Tibial artery (tissue), 4 donors: Measurements from ENCODE around the gene NFIX.

Experiments
- DNase-seq, 2 donors: peaks; one replicate each; pipeline ENCODE4 v3.0.0-alpha.2; 2019
- H3K27ac ChIP-seq, 2 donors: fragments of 200-600 bp; sonication (generic) in 1 of 2; 1 replicate in 1 of 2; 2 replicates in 1 of 2; pipeline ENCODE4 v1.5.1; 2018 to 2019; ENCODE audit warnings: mild to moderate bottlenecking in 1 of 2
- H3K27me3 ChIP-seq, 2 donors: fragments of 200-600 bp; sonication (generic) in 1 of 2; one replicate each; pipeline versions ENCODE4 v1.5.1 to v1.6.0; 2016 to 2019
- H3K36me3 ChIP-seq, 3 donors: fragments of 200-600 bp; sonication (generic) in 2 of 3; one replicate each; pipeline ENCODE4 v1.5.1; 2016 to 2019; ENCODE audit warnings: mild to moderate bottlenecking in 2 of 3
- H3K4me1 ChIP-seq, 4 donors: fragments of 200-600 bp; sonication (generic) in 2 of 4; 1 replicate in 3 of 4; 2 replicates in 1 of 4; pipeline ENCODE4 v1.5.1; 2016 to 2019
- H3K4me3 ChIP-seq, 2 donors: fragments of 200-600 bp; sonication (generic) in 1 of 2; 1 replicate in 1 of 2; 2 replicates in 1 of 2; pipeline ENCODE4 v1.5.1; 2018 to 2019; ENCODE audit warnings: mild to moderate bottlenecking in 2 of 2
- H3K9me3 ChIP-seq, 3 donors: fragments of 200-600 bp; sonication (generic) in 1 of 3; one replicate each; pipeline ENCODE4 v1.5.1; 2016 to 2019
- CTCF ChIP-seq, 2 experiments: fragments of 200-600 bp in 1 of 2; fragments of 450-650 bp in 1 of 2; IDR thresholded peaks; one replicate each; pipeline ENCODE4 v1.5.1; 2017 to 2019; ENCODE audit warnings: antibody characterized with exemption in 2 of 2, mild to moderate bottlenecking in 1 of 2, moderate library complexity in 1 of 2
- intact Hi-C: fragments of 100-400 bp; cut with DNase I; formaldehyde crosslinking; loops from one replicate; pipeline ENCODE4 v1.15.0; 2023; ENCODE audit warnings: low total_unique reads

Gene NFIX

DNA sequence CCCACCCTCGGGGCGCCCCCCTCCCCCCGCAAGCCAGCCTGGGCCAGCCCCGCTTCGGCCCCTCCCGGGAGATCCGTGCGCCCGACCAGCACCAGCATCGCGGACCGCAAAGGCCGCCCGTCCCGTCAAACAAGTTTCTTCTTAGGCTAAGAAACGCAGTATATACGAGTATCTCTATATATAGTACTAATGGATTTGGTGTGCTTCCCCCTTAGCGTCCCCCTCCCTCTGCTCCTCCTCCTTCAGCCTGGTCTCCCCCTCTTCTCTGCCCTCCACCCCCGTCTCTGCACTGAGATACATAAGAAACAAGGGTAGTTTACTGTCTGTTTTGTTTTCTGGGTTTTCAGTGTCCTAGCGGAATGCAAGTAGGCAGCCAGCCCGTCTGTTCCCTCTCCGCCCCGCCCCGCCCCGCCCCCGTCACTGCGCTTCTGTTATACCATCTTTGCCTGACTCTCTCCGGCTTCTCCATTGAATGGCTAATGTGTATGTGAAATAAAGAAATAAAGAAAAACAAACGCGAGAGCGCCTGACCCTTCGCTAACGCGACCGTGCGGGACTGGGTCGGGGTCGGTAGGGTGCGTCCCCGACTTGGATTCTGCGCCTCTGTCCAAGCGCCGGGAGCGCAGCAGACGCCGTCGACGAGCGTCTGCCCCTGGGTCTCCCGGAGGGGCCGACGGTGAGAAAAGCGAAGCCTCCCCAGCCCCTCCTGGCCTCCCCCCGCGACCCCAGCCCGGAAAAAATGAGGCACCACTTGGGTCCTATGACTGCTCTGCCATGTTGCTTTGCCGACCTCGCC is 103.2 kb downstream of the NFIX start:
- H3K4me1 ChIP-seq: peaks cover 0 to 66% (median 52%) of the 10 kb centered on the region in 4 donors
- no peak for TF ChIP-seq CTCF (IDR thresholded peaks at IDR 0.05)
- intact Hi-C loops: no loop called here
- DNase-seq: no peak
- H3K27me3 ChIP-seq: no peaks in the 10 kb centered on the region
- peaks cover 0 to 25% (median 9%) of the 10 kb centered on the region in 3 donors for H3K36me3 ChIP-seq
- H3K9me3 ChIP-seq: no peaks in the 10 kb centered on the region
- peak overlapping the region; percentile 74 to 94 for H3K27ac ChIP-seq
- peak overlapping the region; percentile 46 to 55 for H3K4me3 ChIP-seq

DNA sequence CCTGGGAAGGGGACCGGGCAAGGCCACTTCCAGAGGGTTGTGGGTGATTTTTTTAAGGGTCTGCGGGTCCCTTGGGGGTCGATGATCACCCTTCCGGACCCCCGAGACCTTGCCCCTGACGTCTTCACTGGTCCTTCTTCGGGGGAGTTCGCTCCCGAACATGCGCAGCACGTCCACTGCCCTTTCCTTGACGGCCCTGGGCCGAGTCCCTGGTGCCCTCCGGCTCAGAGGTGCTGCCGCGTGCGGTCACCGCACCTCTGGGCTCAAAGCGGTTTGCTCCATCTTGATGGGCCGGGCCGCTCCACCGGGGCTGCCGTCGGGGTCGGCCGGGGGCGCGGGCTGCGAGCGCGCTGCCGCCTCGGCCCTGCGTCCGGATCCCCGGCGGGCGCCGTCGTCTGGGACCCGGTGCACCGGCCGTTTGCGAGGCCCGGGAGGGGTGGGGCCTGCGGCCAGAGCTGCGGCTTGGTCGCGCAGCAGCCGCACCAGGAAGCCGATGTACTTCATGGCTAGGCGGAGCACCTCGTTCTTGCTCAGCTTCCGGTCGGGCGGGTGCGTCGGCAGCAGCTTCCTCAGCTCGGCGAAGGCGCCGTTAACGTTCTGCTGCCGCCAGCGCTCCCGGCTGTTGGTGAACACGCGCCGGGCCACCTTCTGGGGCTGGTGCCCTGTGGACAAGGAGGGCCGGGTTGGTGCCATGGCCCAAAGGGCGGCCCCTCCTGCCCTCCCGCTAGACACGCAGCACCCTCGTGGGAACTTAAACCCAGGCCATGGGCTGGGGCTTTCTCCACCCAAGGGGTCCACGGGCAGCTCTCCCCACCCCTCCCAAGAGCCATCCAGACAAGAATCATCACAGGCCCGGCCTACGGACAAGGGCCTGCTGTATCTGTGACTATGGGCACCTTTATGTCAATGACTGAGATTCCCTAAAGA is 104.1 kb downstream of the NFIX start:
- Histone ChIP-seq H3K36me3 (peaks cover 0 to 23% (median 9%) of the 10 kb centered on the region in 3 donors), H3K9me3 (no peaks in the 10 kb centered on the region), H3K27me3 (no peaks in the 10 kb centered on the region), H3K4me3 (peak overlapping the region; percentile 46 to 55), H3K27ac (peak overlapping the region; percentile 74 to 94), H3K4me1 (peaks cover 0 to 61% (median 44%) of the 10 kb centered on the region in 4 donors)
- intact Hi-C loops: no loop called here
- DNase-seq: peak; percentile 70 to 82
- TF ChIP-seq CTCF (IDR thresholded peaks at IDR 0.05): no peak

GRCh38 chr19:13100031-13100588 is 104.8 kb downstream of the NFIX start:
- intact Hi-C loops: no loop called here
- H3K4me1 ChIP-seq: peaks cover 0 to 63% (median 41%) of the 10 kb centered on the region in 4 donors
- no peaks in the 10 kb centered on the region for H3K27me3 ChIP-seq

DNA sequence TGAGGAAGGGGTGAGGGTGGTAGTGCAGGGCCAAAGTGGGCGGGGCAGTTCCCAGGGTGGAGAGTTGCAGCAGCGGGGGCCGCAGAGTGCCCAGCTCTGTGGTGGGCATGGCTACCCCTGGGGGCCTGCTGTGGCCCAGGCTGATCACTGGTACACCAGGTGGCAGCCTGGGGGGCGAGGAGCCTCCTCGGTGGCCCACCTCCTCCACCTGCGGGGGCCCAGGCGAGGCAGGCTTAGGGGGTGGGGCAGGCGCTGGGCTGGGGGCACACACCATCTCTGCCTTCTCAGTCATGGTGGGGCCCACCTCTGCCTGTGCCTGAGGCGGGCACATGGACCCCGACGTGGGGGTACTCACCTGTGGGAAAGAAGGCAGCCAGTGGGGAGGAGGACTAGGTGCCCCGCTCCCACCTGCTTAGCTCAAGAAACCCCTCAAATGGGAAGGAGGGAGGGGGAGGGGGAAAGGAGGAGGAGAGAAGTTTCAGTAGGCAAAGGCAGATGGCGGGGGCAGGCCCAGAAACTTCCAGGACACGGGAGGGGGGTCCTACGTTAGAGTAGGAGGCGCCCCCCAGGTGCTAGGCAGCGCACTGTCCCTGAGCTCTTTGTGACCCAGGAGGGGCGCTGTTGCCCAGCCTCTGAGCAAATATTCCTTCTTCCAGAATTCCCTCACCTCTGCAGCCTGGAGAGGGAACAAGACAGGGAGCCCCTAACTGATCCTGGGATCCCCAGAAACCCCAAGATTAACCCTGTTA is 105.7 kb downstream of the NFIX start:
- intact Hi-C loops: no loop called here
- H3K4me3 ChIP-seq: peak overlapping the region; percentile 9 to 41
- peaks cover 0 to 15% (median 4%) of the 10 kb centered on the region in 3 donors for H3K36me3 ChIP-seq
- peak overlapping the region; percentile 75 to 80 for H3K27ac ChIP-seq
- no peak for TF ChIP-seq CTCF (IDR thresholded peaks at IDR 0.05)
- peak in 1 of 2 donors; percentile 69 for DNase-seq
- H3K4me1 ChIP-seq: peaks cover 0 to 56% (median 39%) of the 10 kb centered on the region in 4 donors
- no peaks in the 10 kb centered on the region for H3K27me3 ChIP-seq
- no peaks in the 10 kb centered on the region for H3K9me3 ChIP-seq

More at GRCh38 chr19:13100031-13100588, 104.8 kb downstream of the NFIX start:
- Histone ChIP-seq H3K36me3 (peaks cover 0 to 23% (median 5%) of the 10 kb centered on the region in 3 donors), H3K4me3 (peak overlapping the region in 1 of 2 donors; percentile 55), H3K27ac (peak overlapping the region; percentile 74 to 94), H3K9me3 (no peaks in the 10 kb centered on the region)
- TF ChIP-seq CTCF (IDR thresholded peaks at IDR 0.05): no peak
- peak in 1 of 2 donors; percentile 66 for DNase-seq
